GM21367 (cell line): ENCODE results near the gene REN.

ENCODE experiments used
- ATAC-seq: cut with Tn5 transposase; IDR thresholded peaks from one replicate; pipeline ENCODE4 v1.9.1; 2021; ENCODE audit not compliant: unreplicated experiment

REN gene

DNA sequence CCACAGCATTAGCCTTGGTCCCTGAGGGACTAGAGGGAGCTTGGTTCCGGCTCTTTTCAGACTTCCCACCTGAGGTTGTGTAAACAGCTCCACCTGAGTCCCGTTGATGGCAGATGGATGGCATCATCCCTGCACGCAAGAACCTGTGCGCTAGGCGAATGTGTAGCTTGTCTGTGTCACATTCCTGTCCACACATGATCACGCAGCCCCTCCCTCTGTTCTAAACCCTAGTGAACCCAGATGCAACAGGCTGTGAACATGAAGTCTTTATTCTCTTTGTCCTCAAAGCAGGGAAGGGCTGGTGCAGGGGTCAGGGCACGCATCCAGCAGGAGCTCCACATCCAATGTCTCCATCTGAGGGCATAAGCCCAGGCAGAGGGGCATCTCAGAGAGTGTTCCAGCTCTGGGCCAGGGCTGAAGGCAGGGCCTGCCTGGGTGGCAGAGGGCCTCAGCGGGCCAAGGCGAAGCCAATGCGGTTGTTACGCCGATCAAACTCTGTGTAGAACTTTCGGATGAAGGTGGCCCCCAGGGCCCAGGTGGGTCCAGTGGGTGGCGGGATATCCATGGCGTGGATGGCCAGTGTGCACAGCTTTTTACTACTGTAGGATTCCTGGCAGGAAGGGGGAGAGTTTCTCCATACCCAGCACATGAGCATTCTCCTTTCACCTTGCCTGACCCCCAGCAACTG, 11.4 kb downstream of the REN start:
- no peak for ATAC-seq

DNA sequence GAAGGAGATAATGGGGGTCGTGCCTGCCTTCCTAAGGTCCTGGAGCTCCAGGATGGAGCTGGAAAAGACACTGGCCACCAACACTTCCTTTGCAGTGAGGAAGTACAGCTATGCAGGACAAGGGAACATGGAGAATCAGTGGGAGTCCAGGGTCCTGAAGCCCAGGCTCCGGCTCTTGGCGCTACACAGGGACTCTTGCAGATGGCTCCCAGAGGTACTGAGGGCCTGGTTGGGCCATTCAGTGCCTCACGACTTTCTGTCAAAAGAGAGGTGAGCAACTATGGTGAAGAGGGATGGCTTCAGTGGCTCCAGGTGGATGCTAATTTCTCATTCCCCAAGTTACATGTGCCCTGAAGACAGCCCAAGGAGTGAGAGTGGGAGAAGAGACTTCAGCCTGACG, 12.5 kb downstream of the REN start:
- no peak for ATAC-seq

DNA sequence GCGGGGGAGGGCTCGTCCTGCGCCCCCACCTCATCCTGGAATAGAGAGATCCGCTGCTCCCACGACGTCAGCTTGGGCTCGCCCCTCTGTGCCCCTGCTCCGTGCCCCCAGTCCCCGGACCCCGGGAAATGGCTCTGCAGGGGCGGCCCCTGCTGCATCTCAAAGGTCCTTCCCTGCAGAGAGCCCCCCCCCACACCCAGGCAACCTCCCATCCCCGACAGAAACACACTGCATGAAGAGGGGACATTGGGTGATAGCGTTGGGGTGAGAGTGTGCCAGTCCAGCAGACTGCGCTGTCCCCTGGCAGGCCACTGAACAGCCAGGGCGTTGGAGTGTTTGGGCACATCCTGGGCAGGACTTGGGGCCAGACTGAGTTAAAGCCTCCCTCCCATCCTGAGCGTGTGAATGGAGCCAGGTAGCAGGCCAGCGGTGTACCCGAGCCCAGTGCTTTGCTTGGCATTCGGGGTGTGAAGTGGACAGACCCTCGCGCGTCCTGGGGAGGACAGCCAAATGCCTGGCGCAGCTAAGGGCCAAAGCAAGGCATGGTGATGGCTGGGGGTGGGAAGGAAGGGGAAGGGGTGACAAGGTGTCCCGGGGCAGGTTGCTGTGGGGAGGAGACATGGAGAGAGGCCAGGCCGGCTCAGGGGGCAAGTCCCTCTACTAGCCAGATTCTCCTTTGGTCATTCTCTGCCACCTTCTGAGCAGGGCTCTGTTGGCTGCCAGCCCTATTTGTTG, 13.7 kb downstream of the REN start:
- no peak for ATAC-seq

DNA sequence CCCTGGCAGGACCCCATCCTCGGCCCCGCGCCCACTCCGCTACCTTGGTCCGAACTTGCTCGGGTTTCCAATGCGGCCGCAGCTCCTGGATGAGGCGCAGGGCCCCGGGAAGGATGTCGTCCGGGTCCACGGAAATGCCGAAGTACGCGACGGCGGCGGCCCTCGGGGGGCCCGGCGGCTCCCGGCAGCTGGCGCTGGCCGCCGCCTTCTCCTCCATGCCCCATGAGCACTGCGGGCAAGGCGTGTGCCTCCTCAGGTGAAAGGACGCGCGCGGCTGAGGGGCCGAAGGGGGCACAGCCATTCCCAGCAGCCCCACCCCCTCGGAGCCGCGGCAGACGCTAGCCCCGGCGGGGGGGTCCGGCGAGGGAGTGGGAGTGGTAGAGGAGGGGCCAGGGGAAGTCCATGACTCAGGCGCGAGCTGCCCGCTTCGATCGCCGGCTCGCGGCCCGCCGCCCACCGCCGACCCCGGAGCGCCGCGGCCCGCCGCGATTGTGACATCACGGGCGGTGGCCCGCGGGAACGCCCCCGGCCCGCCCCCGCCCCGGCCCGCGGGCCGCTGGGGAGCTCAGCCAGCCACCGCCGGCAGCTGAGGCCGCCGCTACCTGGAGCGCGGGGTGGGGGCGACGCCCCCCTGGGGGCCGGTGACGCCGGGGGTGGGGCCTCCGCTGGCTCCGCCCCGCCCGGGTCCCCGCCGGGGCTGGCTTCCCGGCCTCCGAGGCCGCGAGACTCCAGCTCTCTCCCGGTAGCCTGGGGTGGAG, 14.4 kb downstream of the REN start, which contains the start of gene ETNK2:
ETNK2 (minus strand) TSS at position 493 of the 758 bp plus-strand sequence; CDS start at position 301, 192 bp downstream.
- no peak for ATAC-seq

DNA sequence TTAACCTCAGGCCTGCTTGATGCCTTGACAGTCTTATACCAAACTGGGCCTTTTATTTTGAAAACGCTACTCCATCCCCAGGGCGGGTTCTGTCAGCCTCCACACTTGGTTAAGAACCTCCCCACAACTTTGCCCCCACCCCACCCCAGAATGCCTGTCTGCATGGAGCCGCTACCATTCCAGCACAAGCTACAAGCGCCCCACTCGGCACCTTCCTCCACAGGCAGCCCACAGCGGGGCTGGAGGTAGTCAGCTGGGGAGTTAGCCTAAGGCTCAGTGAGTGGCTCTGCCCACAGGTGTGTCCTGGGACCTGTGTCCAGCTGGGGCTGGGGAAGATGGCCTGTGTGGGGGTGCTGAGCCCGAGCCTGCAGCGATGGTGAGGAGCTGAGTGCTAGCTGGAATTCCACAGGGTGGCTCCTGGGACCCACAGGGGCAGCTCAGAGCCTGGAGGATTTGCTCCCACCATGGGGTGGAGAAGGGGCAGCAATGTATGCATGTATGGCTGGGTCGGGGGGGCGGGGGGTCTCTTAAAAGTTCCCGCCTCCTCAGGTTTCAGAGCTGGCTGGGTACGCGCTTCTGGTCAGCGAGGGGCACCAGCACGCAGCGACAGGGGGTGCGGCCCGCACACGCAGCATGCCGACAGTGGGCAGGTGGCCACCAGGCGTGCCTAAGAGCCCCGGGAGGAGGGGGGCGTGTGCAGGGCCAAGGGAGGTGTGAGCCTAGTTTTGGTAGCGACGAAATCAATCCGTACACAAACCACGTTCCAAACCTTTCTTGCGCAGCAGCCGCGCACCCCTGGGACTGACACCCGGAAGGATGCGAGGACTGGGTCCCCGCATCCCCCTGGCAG, 15.2 kb downstream of the REN start:
- ATAC-seq, result no peak

DNA sequence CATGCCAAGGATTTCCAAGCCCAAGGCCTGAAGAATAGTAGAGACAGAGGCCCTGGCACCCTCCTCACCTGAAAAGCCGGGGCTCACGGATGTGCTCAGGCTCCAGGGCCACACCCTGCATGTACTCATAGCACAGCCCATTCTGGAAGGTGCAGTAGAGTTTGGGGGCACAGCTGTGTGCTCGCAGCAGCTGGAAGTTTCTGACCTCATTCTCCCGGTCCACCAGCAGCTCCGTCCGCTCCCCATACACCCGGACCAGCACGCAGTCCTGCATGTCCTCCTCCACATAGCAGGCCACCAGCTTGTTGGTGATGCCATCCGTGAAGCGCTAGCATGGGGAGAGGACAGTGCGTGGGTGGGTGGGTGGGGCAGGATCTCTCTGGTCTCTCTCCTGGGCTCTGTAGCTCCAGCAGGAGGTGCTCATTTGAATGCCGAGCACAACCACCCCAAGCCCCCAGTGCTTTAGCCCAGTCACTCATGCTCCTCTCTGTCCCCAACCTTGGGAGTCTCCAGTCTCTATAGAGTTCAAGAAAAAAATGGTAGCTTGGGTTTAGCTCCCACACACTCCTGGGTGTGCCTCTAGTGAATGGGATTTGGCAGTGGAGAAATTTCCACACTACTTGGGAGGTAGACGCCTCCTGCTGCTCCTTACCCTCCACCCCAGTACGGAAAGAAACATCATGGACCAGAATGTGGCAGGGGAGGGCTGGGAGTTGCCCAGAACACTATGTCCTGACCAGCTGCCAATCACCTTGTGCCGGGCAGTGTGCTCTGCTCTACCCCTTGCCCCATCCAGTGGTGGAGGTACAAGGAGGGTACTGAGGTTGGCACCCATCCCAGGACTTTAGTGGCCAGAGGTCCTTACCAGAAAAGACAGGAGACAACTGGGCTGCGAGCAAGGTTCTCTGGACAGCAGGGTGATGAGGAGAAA, 16.2 kb downstream of the REN start:
- no peak for ATAC-seq

DNA sequence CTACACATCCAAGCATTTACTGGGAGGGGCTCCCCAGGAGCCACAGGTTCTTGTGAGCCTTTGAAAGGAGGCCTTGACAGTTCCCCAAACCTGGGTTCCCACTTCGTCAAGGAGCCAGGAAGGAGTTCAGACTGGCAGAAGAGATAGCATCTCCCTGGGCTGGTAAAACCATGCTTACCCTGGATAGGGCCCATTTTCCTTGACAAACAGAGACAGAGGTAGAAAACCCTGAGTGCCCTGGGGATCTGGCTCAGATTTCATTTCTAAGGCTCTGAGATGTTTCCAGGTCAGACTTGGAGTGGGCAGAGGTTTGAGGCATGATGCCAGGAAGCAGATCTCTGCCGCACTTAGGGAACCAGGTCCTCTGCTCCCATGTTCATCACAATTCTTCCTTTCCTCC, 17.0 kb downstream of the REN start:
- ATAC-seq, result no peak

DNA sequence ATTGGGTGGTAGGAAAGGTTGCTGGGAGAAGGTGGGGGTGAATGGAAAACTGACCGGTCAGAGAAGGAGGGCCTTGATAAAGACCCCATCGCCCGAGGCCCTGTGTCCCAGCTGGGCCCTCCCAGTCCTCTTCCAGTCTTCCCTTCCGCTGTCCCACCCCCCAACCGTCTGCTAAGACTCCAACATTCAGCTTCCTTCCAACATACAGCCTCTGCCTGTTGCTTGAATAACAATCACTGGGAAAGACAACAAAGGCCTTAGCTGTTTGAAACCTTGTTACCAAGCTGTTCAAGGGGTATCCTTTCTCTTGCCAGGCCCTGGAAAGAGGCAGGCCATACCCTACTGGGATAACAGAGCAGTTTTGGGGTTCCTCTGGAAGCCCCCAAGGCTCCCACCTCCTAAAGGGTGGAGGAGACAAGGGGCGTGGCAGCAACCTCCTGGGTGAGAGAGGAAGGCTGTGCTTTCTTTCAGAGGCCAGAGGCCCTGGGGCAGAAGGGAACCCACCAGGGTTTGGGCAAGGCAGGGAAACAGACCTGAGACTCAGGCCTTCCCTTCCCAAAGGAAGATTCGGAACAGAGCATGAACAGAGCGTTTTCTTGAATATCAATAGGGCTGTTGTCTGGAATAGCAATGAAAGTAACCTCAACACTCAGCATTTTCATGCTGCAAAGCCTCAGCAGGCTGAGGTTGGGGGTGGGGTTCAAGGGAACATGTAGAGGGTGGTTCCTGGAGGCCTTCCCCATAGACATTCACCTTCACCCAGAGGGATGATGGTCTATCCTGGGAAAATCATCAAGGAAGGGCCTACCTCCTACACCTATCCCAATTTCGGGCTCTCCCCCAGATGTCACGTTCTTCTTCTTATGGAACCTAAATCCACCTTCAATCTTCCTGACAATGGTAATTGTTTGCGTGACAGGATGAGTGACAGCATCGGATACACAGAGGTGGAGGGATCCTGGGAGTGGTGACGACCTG, 18.4 kb downstream of the REN start:
- no peak for ATAC-seq

DNA sequence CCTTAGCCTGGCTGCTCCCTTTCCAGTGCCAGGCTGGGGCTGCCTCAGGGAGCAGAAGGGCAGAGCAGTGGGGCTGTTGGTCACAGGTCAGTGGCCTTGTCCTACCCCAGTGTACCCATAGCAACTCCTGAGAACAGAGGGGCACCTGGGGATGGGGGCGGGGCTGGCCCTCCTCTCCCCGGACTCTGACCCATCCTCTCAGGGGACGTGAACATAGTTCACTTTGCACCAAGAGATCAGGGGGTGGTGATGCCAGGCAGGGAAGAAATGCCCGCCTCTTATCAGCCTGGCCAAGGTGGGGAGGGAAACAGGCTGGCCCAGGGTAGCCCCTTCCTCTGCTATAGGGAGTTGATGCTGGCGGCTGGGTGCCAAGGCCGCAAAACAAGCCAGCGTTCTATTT, 19.2 kb downstream of the REN start:
- no peak for ATAC-seq

DNA sequence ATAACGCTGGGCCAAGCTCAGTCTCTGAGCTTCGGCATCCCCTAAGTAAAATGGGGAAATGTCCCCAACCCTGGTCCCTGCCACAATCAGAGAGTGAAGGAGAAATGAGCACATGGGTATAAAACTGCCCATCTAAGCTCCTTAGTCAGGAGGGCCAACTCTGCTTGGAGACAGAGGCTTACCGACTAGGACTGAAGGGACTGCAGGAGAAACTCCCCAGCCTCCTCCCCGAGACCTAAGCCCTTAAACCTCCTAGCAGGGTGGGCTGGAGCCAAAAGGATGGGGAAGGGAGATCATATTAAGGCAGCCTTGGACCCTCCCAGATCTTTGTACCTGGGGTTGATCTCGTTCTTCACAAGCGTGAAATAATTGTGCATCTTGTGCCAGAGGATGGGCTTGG, 19.8 kb downstream of the REN start:
- ATAC-seq, result no peak

DNA sequence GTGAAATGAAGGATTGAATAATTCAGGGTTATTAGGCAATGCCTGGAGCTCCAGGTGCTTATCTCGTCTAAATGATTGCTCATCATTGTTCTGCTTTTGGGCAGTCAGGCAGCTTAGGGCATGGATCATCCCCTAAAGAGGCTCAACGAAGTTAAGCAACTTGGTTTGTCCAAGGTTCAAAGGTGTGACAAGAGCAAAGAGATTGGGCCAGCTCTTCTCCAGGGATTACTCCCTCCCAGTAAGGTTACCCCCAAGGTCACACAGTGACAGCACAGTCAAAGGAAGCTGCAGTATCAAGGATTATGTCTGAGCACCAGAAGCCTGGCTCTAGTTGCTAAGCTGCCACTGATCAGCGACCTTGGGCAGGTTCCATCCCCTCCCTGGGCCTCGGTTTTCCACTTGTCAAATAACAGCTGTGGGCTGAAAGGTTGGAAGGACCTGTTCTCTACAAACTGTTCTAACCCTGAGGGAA, 21.1 kb downstream of the REN start:
- ATAC-seq, result no peak

DNA sequence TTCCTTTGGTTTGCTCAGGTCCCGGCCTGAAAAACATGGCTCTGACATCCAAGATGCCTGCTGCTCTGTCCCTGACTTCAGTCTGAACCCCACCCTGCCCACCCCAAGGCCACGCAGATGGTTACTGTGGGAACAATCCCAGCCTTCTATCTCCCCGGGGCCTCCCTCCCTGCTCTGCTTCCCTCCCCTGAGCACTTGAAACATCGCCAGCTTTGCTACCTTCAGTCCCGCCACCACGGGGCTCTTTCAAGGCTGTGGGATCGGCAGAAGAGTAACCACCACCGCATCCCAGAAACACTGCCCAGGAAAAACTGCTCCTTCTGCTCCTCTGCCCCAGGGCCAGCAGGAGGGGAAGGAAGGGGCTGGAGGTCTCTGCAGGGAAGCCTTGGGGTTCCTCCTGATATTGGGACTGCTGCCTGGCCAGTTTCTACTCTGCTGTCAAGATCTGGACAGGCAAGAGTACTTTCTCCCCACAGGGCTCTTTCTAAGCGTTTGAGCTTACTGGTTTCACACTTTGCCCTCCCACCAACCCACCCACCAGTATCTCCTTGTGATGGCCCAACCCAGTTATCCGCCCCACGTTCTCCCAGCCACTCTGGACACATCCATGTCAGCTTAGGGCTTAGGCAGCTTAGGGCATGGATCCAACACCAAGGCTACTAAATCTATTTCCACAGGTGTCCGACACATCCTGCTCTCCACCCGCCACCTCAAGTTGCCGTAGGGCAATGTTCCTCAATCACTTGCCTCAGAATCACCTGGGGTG, 22.7 kb downstream of the REN start:
- ATAC-seq, result no peak

DNA sequence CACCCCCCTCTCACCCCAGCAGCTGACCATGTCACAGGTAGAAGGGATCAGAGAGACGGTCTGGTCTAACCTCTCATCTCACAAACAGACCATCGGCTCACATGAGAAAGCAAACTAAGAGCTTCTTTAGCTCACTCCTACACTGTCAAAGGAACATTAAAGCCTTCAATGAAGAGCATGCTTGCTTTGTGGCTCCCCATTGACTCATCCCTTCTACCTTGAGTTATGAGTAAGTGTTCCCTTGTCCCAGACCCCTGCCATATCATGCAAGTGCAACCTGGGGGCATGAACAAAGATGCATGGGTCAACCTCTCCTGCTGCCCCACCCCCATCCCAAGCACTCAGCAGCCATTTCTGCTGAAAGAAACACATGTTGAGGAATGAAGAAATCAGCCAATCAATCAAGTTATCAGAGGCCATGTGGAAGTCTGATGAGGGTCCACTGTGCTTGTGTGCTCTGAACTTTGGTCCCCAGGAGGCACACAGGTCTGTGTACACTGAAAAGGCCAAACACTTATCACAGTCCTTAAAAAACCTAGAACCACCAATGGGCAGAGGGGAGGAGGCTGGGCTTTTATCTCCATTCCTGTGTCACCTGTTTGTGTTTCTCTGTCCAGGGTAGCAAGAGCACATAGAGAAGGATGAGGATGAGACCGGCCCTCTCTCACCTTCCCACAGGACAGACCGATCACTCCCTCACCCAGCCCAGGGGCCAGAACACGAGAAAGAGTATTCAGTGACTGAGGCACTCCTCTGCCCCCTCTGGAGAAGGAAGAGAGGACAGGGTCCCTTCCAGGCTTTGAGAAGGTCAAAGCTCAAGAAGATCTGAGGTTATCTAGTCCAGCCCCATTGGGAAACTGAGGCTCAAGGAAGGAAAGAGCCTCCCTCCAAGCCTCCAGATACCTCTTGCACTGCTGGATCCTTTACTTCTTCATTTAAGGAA, 23.8 kb downstream of the REN start:
- ATAC-seq, result no peak

DNA sequence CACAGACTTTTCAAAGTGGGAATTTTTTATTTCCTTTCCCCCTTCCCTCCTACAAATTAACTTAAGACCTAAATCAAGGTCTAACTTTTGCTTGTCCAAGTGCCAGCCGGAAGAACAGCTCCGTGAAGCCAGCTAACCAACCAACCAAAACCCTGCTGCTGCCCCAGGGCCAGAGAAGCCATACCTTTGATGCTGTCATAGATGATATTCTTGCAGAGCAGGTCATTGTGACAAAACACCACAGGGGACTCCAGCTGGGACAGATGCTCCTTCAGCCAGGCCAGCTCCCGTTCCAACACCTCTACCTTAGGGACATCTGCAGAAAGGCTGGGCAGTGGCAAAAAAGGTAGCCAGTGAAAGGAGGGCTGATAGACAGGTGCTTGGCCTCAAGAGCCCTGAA, 25.0 kb downstream of the REN start:
- no peak for ATAC-seq

DNA sequence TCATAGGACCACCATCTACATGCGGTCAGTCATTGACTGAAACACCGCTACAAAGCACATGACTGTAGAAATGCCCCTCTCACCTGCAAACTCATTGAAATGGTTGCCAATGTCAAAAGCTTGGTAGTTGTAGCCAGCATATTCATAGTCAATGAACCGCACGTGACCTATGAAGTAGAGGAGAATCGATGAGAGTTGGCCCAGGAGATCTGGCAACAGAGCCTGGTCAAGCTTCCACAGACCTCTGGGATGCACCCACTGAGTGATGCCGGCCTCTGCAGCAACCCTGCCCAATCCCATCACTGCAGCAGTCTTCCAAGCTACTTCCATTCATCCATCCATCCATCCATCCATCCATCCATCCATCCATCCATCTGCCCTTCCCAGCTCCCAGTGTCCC, 26.2 kb downstream of the REN start:
- ATAC-seq, result no peak

DNA sequence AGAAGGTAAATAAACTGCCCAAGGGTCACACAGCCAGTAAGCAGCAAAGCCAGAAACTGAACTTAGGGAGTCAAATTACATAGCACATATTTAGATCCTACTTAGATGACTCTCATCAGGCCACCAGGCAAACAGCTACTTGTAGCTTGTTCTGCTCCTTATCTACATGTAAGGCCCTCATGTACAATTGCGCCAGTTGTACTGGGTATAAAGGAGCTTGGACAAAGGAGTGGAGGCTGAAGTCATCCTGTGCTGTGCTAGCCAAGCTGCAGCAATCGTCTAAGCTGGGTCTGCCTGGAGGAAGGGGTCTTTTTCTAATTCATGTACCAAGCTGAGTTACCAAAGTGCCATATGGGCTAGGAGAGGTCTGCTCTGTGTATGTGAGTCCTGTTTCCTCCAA, 27.0 kb downstream of the REN start:
- no peak for ATAC-seq

DNA sequence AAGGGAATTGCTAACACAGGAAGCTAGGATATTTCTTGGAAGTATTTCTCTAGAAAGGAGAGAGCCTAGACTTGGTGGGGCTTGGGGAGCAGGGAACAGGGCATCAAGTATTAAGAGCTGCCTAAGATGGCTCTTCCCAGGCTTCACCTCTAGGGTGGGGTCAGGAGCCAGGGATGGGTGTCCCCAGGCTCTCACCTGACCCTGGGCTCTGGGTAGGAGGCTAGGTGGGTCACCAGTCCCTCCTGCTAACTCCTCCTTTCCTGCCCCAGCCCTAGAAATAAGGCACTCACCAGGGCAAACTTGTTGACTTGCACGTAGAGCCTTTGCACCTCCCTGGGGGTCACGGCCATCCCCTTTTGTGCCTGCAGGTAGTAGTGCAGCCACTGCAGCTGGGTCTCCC, 29.3 kb downstream of the REN start:
- no peak for ATAC-seq
